Stimulated activated CD8-positive, alpha-beta memory T cell treated with anti-CD3 and anti-CD28 coated beads, Interleukin-12 subunit alpha, Interleukin-12 subunit beta, amount 100 ng/mL, for 24 hours (primary cell): ENCODE results near the gene CST8.

Experiments
- DNase-seq: peaks from one replicate; pipeline ENCODE4 v3.0.0-alpha.2; 2020; ENCODE audit errors: extremely low read depth

The CST8 gene

DNA sequence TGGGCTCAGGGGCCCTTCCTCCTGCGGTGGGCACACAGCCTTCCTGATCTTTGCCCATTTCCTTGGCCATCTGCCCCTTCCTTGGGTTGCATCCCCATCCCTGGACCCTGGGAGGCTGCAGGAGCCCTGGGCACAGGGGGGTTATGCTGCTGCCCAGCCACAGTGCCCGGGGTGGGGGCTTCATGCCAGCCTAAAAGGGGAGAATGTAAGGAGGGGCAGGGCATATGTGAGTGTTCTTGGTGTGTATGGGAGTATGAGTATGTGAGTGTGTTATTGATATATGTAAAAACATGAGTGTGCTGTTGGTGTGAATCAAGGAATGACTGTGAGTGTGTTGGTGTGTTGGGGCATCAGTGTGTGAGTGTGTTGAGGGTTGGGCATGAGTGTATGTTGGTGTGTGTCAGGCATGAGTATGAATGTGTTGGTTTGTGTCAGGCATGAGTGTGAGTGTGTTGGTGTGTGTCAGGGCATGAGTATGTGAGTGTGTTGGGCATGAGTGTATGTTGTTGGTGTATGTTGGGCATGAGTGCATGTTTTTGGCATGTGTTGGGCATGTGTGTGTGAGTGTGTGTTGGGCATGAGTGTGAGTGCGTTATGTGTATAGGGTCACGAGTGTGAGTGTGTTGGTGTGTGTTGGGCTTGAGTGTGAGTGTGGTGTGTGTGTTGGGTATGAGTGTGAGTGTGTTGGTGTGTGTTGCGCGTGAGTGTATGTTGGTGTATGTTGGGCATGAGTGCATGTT, 14.7 kb upstream of the CST8 start:
- no peak for DNase-seq

DNA sequence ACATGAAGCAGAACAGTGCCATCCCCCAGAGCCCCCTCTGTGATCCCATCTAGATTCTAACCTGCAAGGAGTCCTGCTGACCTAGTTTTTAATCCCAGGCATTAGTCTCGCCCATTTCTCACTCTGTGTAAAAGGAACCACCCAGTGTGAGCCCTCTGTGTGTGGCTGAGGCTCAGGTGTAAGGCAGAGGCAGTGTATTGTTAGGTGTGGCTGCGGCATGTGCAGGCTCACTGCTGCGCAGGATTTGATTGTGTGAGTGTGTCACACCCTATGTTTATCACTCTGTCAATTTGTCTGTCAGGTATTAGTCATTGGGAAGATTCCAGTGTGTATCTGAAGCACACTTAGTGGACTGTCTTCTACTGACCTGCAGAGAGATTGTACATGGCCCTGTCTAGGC, 13.7 kb upstream of the CST8 start:
- DNase-seq, result no peak

DNA sequence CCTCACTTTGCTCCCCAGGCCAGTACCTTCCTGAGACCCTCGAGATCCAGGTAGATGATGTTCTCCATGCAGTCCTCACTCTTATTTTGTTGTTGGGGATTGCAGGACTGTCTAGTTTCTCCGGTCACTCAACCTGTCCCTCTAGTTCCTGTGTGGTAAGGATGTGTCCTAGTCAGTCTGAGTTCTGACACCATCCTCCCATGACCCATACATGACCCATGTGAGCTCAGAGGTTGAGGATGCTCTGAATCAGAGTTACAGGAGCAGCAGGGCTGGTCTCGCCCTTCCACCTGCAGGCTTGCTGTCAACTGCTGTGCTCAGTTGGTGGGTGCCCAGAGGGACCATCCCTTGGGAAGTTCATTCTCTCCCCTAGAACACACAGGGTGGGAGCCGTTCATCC, 11.9 kb upstream of the CST8 start:
- DNase-seq, result no peak

DNA sequence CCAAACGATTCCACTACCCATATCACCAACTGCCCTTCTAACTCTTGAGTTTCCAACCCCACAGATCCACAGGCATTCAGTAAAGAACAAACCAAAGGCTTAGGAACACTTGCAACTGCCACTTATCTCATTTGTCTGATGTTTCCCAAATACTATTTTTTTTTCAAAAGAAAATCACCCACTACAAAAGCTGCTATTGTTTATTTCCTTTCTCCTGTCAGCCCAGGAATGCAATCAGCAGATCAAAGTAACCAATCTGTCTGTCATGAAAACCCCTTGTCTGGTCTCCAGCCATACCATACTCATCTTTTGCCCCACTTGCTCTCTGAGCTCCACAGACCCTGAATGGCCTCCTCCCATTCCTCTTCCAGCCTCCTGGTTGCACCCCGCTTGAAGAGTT, 8.8 kb upstream of the CST8 start:
- DNase-seq, result no peak

DNA sequence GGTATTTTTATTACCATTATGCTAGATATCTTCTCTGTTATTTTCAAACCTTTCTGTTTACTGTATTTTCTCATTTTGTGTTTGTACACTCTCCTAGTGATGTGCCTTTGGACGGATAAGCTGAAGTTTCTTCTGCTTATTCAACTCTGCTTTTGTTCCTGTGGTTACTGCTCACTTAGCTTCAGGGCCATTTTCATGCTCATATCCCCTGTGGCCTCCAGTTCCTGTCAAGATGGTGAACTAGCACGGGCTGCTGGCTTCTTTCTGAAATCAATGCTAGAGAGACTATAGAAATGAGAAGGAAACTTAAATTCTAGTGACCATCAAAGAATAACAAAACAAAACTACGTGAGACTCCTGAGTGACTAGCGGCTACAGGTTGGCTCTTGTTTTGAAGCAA, 6.8 kb upstream of the CST8 start:
- DNase-seq, result no peak

DNA sequence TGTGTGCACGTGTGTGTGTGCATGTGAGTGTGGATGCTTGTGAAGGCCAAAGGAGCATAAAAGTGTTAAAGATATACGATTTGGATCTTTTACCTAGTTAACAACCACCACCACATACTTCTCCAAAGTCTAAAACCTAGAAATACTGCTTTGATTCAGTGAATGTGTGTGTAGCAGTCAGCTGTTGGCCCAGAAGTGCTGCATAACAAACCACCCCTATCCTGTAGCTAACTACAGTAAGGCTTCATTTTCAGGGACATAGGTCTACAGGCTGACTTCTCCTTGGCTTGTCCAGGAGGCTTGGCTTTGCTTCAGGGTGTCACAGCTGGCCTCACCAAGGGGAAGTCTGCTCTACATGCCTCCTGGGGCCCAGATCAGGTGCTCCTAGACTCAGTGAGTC, 2.4 kb upstream of the CST8 start:
- no peak for DNase-seq

DNA sequence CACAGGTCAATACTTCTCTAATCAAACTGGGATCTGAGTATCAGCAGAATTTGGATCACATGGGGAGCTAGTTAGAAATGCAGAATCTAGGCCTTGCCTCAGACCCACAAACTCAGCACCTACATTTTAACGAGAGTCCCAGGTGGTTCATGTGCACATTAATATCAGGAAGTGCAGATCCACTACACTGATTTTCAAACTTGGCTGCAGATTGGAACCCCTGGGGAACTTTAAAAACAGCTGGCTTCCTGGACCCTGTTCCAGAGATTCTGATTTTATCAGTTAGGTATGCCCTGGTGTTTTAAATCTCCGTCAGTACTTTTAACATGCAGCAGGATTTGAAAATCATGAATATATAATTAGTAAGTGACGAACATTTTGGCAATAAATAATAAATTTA, 1.9 kb upstream of the CST8 start:
- no peak for DNase-seq

DNA sequence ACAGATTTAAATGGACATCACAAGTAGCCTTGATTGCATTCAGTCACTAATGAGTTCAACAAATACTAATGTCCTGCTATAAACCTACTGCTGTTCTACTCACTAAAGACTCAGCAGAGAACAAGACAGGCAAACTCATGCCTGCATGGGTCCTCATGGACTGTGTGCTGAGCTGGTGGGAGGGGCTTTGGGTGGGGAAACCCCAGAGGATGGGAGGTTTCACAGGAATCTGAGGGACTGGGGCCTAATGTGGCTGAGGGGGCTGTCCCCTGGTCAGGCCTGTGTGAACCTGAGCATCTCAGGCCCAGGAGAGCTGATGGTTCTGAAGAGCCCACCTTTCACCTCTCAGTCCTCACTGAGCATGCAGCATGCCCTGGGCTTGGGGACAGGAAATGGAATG, 1.4 kb downstream of the CST8 start:
- no peak for DNase-seq

DNA sequence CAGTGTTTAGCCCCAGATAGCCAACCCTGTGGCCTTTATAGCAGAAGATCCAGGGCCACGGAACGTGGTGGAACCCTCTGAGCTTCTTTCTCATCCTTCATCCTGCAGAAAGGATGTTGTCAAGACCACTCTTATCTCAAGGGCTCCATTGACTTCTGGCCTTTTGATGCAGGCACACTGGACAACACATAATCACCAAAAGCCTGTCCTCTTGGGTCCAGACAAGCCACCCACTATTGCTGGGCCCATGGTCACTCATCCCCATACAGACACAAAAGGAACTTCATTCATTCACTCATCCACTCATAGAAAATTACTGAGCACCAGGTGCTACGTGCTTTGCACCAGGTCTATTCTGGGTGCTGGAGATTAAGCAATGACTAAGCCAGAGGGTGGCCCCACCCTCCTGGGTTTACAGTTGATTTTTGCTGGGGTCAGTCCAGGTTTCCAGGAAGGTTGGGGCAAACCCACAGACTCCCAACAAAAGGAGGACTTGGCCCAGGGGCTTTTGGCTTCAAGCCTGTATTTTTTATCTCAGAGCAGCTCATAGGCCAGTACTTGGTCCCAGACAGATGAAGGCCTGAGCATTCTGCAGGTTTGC, 2.4 kb downstream of the CST8 start:
- DNase-seq, result no peak

DNA sequence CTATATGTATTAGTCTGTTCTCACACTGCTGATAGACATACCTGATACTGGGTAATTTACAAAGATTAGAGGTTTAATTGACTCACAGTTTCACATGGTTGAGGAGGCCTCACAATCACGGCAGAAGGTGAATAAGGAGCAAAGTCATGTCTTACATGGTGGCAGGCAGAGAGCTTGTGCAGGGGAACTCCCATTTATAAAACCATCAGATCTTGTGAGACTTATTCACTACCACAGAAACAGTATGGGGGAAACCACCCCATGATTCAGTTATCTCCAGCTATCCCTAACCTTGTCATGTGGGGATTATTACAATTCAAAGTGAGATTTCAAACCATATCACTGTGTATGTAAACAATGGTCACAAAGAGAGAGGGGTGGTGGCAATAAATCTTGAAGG, 6.6 kb downstream of the CST8 start:
- no peak for DNase-seq

DNA sequence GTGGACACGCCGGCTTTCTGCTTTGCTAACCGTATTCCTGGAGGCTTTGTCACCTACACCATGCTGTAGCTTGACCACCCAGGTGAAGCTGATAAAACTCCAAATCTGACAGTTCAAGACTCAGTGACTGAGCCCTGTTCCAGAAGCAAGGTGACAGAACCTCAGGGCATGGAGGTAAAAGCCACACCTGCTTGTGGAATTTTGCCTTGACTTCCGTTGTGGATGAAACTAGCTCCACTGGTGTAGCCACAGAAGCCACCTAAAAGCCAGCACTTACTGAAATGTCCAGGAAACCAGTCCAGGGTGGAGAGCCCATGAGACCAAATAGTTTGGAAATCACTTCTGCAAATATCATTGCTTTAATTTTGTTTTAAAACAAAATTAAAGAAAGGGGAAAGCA, 11.0 kb downstream of the CST8 start:
- no peak for DNase-seq

DNA sequence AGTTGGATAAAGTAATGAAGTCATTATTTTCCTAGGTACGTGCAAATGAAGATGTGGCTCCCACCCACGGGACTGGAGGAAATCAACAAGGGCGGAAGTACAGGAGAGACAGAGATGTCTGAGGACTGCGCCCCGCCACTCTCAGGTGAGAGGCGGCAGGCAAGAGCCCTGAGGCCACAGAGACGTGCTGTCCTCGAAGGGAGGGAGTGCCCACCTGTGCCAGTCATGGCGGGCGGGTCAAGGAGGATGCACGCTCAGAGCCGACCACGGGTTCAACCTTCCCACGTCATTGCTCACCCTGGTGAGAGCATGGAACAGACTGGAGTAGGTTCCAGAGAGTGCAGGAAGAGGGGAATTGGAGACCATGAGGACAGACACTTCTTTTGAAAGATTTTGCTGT, 12.7 kb downstream of the CST8 start:
- no peak for DNase-seq

DNA sequence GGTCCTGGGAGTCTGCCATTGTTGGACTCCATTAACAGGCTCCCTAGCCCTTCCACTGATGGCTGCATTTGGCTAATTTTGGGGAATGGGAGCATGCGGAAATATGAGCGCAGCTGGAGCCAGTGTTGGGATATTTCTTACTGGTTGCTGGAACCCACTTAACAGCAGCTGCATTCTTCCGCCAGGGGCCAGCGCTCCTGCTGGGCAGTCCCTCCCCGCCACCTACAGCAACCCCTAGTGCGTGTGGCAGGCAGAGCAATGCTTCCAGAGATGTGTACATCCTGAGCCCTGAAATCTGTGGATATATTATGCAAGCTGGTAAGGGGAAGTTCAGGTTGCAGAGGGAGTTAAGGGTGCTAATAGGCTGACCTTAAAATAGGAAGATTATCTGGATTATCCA, 16.4 kb downstream of the CST8 start:
- no peak for DNase-seq

DNA sequence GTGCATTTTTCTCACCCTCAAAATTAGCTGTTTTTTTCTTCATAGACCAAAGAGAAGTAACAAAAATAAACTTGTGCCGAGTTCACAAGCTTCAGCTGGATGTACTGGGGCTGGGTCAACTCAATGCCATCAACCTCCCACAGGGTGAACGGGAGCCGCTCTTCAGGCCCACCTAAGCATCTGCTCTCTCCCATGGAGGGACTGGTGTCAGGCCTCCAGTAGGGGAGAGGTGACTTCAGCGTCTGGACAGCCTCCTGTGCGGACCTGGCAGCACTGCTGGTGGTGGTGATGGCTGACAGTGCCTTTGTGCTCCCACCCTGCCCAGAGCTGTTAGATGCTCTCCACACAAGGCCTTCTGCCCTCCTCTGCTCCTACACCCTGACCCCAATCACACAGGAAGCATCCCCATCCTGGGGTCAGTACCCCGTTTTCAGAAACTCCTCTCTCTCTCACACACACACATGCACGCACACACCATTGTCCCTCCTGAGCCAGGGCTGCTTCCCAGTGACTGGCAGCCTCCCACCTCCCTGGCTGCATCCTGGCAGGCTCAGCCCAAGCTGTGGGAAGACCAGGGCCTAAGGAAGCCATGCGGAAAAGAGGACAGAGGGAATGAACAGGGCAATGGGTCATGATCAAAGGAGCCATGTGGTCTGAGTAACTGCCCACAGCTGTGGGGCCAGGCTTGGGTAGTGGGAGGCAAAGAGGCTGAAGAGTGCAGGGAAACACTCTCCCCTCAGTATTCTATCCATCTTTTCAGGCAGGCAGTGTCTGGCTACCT, 17.7 kb downstream of the CST8 start:
- no peak for DNase-seq

DNA sequence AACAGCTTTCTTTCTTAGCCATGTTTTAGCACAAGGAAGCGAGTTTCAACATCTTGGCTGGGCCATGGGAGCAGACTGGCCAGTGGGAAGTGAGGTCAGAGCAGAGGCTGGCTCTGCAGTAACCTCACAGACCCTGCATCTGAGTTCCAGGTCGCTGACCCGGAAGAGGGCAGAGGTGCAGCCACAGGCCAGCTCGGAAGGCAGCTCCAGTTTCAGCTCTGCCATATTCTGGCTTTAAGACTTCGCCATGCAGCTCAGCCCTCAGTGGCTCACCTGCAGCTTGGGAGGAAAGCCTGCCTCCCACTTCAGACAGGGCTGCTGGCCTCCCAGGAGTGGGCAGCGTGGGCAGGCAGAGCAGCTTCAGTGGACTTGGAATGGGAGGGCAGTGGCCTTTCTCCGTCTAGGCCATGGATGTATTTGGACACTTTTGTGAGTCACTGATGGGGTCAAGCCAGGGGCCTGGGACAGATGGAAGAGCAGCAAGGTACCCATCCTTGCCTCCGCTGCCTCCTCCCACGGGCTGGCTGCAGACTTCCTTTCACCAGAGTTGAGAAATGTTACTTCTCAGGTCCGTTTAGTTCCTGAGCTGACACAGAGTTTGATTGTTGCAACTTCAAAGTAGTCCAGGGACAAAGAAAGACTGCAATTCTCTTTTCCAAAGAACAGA, 18.5 kb downstream of the CST8 start:
- no peak for DNase-seq

DNA sequence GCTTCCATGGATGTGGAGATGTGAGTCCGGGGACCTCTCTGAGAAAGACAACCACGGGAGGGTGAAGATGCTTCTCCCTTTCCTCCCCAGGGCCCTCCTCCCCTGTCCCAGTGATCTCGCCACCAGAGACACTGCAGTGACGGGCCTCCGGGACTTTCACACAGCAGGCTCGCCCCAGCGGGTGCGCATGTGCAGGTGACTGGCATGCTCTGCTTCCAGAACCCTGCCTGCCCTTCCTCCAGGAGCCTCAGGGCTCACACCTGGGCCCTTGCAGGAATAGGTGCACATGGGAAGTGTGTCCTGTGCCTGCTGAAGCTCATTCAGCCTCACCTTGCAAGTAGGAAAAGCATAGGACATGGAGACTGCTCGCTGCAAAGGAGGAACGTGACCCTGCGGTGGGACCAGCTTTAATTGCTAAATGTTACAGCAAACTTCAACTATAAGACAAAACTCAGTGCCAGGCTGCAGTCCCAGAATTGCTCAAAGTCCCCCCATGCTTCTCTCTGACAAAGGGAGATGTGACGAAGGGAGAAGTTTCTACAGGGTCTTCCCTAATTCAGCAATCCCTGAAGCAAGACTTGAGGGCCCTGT, 19.2 kb downstream of the CST8 start:
- no peak for DNase-seq

DNA sequence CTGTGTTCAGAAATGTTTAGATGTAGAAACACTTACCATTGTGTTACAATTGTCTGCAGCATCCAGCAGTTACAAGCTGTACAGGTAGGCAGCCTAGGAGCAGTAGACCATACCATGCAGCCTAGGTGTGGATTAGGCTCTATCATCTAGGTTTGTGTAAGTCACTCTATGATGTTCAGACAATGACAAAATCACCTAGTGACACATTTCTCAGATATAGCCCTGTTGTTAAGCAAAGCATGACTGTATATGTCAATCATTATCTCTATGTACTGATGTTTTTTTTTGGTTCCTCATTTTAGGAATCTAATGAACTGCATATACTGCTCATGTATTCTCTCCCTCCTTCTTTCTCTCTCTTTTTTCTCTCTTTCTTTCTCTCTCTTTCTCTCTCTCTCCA, 22.2 kb downstream of the CST8 start:
- DNase-seq, result no peak

DNA sequence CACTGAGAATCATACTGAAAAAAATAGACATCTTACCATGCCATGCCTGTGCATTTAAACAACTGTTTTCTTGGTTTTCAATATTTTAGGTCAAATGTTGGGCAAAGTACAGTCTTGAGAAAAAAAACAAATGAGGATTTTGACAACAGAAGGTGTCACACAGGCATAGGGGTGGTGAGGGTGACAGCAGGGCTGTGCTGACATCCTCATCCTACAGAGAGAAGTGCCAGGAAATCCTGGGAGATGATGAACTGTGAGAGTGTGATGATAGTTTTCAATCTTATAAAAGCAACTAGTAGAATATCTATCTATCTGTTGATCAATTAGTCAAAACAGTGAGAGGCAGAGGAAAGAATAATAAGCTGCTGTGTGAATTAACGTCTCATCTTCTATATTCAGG, 23.9 kb downstream of the CST8 start:
- no peak for DNase-seq

DNA sequence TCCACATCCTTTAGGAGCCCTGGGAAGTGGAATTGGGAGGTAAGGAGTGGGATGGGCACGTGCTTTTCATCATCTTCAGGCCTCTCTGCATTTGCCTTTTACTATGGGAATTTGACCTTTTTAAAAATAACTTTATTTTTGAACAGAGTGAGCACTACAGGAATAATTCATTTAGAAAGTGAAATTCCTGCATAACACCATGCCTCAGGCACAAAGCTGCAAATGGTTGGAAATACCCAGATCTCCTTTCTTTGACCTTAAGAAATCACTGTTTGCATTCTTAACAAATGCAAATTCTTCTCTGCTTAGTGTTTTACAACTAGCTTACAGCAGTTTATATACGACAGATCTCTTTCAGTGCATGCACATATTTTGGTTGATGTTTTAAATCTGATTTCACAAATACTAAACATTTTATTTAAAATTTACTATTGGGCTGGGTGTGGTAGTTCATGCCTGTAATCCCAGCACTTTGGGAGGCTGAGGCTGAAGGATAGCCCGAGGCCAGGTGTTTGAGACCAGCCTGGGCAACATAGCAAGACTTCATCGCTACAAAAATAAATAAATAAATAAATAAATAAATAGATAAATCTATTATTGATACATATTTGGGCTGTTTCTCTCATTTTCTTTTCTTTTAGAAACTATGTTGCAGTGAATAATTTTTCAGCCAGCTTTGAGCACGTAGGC, 24.5 kb downstream of the CST8 start:
- DNase-seq, result no peak

DNA sequence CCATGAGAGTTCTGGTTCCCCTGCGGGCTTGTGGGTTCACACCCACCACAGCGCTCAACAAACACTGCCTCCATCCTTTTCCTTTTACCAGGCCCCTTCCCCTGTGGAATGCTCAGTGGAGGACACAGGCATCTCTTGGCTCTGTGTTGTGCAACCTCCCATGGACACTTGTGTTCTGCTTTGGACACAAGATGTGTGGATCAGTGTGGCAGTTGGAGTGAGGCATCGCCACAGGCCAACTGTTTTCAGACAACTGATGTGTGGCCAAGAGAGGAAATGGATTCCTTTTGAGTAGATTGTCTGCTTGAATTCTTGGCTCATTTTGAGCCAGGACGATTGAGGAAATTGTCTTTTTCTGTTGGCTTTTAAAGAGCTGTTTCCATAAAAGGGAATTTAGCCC, 26.8 kb downstream of the CST8 start:
- no peak for DNase-seq

DNA sequence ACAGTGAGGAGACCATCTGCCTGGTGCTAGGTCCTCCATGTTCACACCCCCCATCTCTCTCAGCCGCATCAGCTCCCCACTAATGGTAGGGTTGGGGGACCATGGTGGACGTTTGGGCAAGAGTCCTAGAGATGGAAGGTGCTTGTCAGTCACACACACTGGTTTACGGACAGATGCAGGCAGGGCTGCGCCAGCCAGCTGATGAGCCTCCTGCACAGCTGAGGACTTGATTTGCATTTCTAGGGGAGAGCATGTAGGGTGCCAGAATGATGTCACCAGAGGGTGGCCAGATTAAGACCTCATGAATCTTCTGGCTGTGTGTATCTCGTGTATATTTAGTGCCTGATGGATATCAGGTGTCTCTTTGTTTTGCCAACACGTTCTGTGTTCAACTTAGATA, 28.6 kb downstream of the CST8 start:
- DNase-seq, result no peak

DNA sequence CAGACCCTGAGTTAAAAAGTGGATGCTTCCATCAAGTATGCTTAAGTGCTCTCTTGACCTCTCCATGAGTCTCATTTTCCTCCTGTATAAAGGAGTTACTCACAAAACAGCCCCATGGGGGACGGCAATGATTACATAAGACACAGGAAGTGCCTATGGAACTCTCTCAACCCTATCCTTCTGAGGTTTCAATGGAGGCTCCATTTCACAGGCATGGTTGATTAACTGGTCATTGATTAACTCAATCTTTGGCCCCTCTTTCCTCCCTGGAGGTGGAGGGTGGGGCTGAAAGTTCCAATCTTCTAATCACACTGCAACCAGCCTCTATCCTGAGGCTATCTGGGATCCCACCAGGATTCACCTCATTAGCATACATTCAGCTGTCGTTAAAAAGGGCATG, 29.3 kb downstream of the CST8 start:
- no peak for DNase-seq
